HG03575 (cell line): ENCODE data around the gene RXRA.

Experiments
- ATAC-seq: cut with Tn5 transposase; IDR thresholded peaks from one replicate; pipeline ENCODE4 v1.9.1; 2021; ENCODE audit not compliant: unreplicated experiment, insufficient number of reproducible peaks, low FRiP score; ENCODE audit errors: extremely low read depth

RXRA gene

GRCh38 chr9:134344800-134345310, 18.6 kb downstream of the RXRA start:
- no peak for ATAC-seq

GRCh38 chr9:134345737-134346136, 19.5 kb downstream of the RXRA start:
- ATAC-seq: no peak

GRCh38 chr9:134346151-134346550, 19.9 kb downstream of the RXRA start:
- no peak for ATAC-seq

- ATAC-seq: no peak
These were observed 20.8 kb downstream of the RXRA start for GRCh38 chr9:134346840-134347583.

- ATAC-seq: no peak
These were observed 21.7 kb downstream of the RXRA start for GRCh38 chr9:134347996-134348395.

GRCh38 chr9:134348404-134349155, 22.3 kb downstream of the RXRA start:
- ATAC-seq: no peak

- no peak for ATAC-seq
These were observed 23.7 kb downstream of the RXRA start for GRCh38 chr9:134349936-134350335.

GRCh38 chr9:134350416-134350994, 24.2 kb downstream of the RXRA start:
- no peak for ATAC-seq

- ATAC-seq: no peak
These were observed 25.4 kb downstream of the RXRA start for GRCh38 chr9:134351606-134352176.

- ATAC-seq: no peak
These were observed 26.1 kb downstream of the RXRA start for GRCh38 chr9:134352247-134352933.

- no peak for ATAC-seq
These were observed 27.3 kb downstream of the RXRA start for GRCh38 chr9:134353539-134353938.

GRCh38 chr9:134355158-134355557, 28.9 kb downstream of the RXRA start:
- ATAC-seq: no peak

GRCh38 chr9:134355561-134356279, 29.5 kb downstream of the RXRA start:
- ATAC-seq: no peak

GRCh38 chr9:134356496-134357470, 30.5 kb downstream of the RXRA start:
- no peak for ATAC-seq

- no peak for ATAC-seq
These were observed 31.4 kb downstream of the RXRA start for GRCh38 chr9:134357631-134358025.

- ATAC-seq: no peak
These were observed 31.9 kb downstream of the RXRA start for GRCh38 chr9:134358026-134358661.
